Neural cell (in vitro differentiated cells): Measurements from ENCODE around the gene SHTN1.

Experiments
- CTCF ChIP-seq: fragments of 450-650 bp; IDR thresholded peaks from 2 replicates; pipeline ENCODE4 v1.5.1; 2014; ENCODE audit warnings: antibody characterized with exemption, mild to moderate bottlenecking, moderate library complexity; ENCODE audit not compliant: poor library complexity, severe bottlenecking
- EZH2 ChIP-seq: fragments of 200-600, 300-800 bp; shearing (Covaris generic), sonication (generic); IDR thresholded peaks from 2 replicates; pipeline ENCODE4 v1.6.1; 2014; ENCODE audit warnings: antibody characterized with exemption, low read length, borderline replicate concordance, mild to moderate bottlenecking; ENCODE audit not compliant: insufficient read depth, poor library complexity, severe bottlenecking

GRCh38 chr10:116836083-116836482 is 168.9 kb downstream of the SHTN1 start:
- TF ChIP-seq CTCF = no peak
- TF ChIP-seq EZH2 = no peak
